Measurements from ENCODE around the gene CNDP1.
"Not testable (repeated sequence)": the region's sequence is repeated elsewhere in the genome, so short reads cannot be mapped to it uniquely, and the experiment has no call there.

CNDP1 gene

DNA sequence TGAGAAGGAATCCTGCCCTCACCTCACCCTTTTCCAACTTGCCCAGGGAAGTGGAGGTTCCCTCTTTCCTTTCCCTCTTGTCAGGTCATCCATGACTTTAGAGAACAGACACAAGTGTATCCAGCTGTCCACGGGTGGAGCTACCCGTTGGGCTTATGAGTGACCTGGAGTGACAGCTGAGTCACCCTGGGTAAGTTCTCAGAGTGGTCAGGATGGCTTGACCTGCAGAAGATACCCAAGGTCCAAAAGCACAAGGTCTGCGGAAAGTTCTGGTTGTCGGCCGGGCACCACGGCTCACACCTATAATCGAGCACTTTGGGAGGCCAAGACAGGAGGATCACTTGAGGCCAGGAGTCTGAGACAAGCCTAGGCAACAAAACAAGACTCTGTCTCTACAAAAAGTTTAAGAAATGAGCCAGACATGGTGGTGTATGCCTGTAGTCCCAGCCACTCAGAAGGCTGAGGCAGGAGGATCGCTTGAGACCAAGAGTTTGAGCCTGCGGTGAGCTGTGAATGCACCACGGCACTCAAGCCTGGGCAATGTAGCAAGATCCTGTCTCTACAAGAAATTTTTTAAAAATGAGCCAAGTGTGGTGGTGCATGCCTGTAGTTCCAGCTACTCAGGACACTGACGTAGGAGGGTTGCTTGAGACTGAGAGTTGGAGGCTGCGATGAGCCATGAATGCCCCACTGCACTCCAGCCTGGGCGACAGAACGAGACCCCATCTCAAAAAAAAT, 14.0 kb upstream of the CNDP1 start:
- DNase-seq (ENCODE audit: low spot score) = no peak

DNA sequence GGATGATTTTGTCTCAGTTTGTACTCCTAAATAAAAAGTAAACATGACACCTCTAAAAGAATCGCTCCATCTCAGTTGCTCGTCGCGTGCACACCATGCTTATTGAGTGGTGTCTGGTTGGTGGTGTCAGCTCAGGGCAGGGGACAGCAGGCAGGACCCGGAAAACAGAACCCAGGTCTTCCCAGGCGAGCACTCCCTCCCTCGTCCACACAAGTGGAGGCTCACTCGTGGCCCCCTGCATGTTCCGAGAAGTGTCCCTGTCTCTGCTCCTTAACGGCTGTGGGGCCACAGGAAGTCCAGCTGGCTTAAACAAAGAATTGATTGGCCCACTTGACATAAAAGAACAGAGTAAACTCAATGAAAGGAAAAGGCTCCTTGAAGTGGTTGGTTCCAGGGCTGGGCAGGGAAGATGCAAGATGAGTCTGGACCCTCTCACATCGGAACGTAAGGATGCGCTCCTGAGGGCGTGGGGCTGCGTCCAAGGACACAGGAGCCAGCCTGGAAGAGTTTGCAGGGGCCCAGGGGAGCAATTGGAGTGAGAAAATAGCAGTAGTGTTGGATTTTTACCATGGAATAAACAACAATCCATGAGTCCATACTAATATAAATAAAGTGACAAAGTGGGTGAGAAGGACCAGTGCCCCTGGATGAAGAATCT, 13.1 kb upstream of the CNDP1 start:
- DNase-seq (ENCODE audit: low spot score) = no peak

DNA sequence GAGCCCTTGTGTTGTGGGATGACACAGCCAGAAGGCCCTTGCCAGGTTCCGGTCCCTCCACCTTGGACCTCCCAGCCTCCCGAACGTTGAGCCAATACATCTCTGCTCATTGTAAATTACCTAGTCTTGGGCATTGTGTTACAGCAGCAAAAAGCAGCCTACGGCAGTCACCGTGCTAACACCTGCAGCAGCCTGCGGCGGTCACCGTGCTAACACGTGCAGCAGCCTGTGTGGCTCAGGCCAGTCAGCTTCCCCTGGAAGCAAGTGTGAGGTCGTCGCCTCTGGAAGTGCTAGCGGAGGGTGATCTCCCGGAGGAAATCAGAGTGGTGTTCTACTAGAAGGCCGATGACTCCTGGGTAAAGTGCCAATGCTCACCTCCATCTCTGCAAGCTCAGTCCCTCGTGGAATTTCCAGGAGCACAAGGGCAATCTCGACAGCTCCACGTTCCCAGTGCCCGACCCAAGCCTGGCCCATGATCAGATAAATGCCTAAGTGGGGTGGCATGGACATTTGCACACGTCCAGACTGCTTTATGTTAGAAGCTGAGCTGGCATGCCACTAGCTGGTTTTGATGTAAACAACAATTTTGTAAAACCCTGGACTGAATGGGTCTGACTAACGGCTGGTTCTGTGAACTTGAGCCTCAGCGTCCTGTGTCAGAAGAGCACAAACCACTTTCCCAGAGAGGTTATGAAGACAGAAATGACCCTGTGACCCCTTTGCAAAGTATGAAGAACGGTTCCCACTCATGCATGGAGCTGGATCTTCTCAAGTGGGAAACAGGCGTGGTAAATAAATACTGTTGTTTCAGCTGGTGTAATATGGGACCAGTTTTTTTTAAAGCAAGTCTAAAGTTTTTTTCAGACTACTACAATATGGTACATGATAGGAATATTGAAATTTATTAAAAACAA, 11.4 kb upstream of the CNDP1 start:
- DNase-seq (ENCODE audit: low spot score) = no peak

DNA sequence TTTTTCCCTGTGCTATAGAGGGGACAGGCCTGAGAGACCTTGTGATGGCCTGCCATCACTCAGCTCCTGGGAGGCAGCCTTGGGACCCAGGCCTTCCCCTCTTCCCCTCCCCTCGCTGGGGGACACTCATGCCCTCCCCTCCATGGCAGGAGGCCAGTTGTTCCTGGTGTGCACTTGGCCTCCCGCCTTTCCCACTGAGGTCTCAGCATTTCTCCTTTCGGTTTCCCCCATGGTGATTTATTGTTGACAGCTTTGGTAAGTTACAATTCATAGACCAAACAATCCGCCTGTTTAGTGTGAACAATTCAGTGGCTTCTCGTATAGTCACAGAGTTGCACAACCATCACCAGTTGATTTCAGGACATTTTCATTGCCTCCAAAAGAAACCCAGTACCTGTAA, 10.2 kb upstream of the CNDP1 start:
- DNase-seq (ENCODE audit: low spot score) = no peak

DNA sequence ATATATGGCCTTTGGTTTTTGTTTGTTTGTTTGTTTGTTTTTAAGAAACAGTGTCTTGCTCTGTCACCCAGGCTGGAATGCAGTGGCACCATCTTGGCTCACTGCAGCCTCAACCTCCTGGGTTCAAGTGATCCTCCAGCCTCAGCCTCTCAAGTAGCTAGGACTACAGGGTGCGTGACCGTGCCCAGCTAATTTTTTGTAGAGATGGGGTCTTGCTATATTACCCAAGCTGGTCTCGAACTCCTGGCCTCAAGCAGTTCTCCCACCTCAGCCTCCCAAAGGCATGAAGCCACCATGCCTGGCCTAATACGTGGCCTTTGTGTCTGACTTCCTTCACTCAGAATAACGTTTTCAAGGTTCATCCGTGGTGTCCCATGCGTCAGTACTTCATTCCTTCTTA, 9.4 kb upstream of the CNDP1 start:
- DNase-seq (ENCODE audit: low spot score) = not testable (repeated sequence)

DNA sequence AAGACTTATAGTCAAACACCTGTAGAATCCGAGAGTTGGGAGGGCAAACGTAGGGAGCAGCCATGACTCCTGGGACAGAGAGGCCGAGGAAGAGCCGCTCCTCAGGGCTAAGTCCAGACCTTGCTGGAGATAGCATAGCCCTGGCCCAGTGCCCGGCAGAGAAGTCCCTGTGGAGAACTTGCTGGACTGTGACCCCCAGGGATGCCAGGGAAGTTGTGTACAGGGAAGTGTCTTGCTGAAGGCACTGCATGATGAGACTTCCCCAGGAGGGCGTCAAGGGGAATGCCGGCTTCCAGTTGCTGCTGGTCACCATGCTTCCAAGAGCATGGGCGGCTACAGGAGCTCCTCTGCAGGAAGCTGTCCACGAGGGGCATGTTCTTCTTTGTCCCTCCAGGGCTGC, 8.6 kb upstream of the CNDP1 start:
- no peak for DNase-seq (ENCODE audit: low spot score)

DNA sequence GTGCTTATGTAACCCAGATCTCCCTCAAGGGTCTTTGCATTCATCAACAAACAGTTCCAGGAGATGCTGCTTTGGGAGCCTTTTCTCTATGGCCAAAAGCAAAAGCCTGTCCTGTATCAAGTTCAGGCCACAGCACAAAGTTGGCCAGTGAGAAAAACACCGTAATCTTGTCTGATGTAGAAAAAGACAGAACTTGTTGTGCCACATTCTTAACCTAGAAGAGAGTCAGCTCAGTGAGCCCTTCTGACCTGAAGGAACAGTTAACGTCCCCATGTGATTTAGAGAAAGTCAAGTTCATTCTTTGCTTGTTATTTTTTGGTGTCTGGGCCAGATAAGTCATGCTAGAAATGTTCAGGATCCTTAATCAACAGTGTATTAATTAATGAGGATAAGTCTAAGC, 7.8 kb upstream of the CNDP1 start:
- DNase-seq (ENCODE audit: low spot score) = no peak

DNA sequence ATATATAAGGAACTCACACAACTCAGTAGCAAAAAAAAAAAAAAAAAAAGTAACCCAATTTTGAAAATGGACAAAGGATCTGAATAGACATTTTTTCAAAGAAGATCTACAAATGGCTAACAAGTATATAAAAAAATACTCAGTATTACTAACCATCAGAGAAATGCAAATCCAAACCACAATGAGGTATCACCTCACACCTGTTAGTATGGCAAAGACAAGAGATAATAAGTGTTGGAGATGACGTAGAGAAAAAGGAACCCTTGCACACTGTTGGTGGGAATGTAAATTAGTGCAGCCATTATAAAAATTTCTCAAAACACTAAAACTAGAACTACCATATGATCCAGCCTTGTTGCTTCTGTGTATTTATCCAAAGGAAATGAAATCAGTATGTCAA, 5.8 kb upstream of the CNDP1 start:
- DNase-seq (ENCODE audit: low spot score) = no peak

DNA sequence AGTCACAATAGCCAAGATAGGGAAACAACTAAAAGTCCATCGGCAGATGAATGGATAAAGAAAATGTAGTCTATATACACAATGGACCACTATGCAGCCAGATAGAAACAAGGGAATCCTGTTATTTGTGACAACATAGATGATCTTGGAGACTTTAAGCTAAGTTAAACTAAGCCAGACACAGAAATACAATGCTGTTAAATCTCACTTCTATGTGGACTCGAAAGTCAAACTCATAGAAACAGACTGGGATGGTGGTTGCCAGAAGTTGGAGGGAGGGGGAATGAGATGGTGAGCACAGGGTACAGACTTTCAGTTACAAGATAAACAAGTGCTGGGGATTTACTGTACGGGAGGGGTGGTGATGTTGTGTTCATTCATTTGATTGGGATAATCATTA, 5.4 kb upstream of the CNDP1 start:
- no peak for DNase-seq (ENCODE audit: low spot score)

DNA sequence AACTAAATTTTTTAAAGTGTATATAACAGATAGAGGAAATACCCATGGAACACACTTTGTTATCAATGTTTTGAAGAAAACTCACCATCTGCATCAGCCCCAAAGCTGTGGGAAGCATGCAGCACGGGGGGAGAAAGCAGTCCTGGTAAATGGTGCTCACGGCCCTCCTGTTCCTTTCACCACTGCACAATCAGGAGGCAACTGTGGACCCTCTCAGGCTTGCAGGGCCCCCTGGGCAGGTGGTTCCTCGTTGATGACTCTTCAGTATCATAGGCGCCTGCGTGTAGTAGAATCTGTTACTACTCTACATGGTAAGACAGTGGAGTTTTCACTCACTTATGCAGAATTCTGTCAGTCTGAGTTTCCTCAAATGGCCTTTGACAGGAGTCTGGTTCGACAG, 4.9 kb upstream of the CNDP1 start:
- no peak for DNase-seq (ENCODE audit: low spot score)

DNA sequence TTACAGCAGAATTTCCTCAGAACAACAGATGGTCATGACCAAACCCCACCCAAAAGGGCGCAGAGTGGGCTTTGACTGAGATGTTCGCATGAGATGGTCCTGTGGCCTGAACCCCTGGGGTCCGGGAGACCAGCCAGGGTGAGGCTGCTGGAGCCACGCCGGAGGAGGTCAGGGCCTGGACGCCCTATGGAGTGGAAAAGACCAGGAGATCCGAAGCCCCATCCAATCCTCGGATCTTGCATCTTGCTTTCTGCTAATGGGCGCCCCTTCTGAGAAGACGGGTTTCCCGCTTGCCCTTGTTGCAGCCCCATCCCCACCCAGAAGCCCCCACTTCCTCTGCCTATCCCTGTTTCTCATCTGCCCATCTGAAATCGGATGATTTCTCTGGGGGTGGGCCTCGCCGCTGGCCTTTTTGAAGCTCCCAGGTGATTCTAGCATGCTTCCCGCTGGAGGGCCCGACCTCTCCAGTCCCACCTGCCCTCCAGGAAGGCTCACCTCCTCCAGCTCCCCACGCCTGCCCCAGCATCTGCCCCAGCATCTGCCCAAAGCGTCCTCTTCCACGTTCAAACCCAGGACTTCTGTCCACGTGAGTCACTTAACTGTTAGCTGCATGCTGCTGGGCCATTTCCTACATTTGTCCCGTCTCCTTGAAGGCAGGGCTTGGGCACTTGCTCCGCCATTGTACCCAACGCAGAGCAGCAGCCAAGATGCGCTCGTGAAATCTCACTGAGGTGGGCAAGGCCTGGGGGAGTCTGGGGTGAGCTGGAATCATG, 4.3 kb upstream of the CNDP1 start:
- DNase-seq (ENCODE audit: low spot score) = no peak

DNA sequence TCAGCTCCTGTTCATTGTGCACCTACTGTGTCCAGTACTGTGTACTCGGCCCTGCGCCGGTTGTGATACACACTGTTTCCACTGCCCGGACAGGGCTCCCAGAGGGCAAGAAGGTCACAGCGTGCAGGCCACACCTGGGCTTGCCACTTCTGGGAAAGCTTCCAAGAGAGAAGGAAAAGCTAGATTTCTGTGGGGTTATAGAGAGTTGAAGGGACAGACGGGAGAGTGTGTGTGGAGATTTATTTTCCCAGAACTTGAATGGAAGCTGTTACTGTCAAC, 3.8 kb upstream of the CNDP1 start:
- no peak for DNase-seq (ENCODE audit: low spot score)

DNA sequence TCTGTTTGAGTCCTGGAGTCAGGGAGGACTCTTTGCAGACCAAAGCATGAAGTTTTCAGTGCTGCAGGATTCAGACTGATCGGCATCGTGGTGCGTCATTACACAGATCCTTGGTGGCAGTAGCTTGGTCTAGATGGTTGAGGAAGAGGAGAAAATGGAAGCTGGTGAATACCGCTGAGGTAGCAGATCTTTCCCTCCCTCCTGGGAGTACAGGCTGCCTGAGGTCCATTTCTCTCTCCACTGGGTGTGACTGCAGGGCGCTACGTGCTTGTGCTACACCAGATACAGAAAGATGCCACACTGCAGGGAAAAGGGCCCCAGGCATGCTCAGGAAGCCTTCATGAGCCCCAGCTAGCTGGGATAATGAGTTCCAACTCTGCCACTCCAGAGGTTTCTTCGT, 3.3 kb upstream of the CNDP1 start:
- no peak for DNase-seq (ENCODE audit: low spot score)

DNA sequence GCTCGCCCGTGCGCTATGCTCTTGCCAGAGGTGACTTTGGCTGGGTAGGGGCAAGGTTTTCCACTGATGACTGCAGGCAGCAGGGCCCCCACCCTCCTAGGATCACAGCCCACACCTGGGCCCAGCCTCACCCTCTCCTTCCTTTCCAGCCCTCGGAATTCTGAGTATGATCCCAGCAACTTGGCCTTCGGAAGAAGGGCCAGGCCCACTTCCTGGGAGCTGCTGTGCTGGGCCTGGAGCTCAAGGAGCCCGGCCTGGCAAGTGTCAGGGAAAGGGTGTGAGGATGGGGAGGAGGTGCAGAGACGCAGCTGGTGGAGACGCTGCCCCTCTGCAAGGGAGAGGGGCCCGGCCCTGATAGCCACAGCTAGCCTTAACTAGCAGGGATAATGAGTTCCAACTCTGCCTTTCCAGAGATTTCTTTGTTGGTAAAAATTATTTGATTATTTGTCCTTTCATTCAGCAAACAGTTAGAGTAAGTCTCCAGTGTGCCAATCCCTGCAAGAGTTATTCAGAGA, 1.7 kb upstream of the CNDP1 start:
- no peak for DNase-seq (ENCODE audit: low spot score)

DNA sequence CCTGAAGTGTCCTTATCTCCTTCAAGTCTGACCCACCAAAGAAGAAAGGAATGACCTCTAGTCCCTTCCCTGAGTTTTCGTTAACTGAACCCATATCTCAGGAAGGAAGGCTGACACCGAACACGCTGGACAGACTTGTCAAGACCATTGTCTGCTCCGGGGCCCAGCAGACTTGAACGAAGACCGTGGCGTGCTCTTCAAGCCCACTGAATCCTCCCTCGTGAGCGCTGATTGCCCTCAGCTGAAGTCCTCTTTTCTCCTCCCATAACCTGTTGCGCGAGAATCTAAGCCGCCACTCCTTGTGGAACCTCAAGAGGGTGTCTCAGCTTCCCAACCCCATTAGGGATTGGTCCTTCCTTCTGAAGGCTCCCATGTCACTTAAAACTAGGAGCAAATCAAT, 634 bp upstream of the CNDP1 start:
- DNase-seq (ENCODE audit: low spot score) = no peak

DNA sequence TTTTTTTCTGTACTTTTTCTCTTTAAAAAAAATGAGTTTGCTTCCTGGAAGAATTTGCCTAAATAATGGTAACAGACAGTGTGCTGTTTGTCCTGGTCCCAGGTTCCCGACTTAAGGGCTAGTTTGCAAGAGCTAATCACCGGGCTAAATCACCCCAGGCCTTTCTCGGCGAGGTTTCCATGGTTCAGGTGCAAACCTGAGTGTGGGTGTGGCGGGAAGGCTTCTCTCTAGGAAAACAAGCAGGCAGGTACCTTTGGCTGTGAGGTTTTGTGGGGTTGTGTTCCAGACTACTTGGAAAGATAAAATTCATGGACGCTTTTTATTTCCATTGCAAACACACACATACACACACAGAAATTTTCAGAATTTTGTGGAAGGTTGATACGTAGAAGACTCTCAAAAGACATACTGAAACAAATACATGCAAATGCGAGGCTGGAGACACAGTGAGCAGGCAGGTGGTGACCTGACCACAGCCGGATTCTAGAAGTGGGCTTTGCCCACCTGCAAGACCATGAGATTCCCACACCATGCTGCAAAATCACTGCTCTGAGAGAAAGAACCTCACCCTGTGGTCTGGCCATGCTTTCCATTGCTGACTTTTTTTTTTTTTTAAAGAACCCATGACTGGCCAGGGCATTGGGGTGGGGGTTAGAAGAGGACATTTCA, 815 bp downstream of the CNDP1 start:
- DNase-seq (ENCODE audit: low spot score) = no peak

DNA sequence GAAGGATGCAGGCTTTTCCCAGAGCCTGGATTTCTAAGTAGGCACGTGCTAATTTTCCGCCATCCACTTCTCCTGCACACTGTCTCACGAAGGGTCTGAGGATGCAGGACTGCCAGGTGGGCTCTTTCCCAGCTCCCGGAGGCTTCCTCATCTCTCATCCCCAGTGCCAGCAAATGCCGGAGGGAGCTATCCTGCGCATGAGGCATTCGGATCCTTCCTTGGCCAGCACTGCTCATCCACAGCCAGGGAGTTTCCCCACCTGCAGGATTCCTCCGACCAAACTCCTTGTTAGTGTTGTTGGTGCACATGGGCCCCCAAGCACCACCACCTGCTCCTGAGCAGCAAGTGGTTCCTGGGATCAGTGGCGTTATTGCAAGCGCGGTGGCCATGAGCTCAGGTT, 5.0 kb downstream of the CNDP1 start:
- no peak for DNase-seq (ENCODE audit: low spot score)

DNA sequence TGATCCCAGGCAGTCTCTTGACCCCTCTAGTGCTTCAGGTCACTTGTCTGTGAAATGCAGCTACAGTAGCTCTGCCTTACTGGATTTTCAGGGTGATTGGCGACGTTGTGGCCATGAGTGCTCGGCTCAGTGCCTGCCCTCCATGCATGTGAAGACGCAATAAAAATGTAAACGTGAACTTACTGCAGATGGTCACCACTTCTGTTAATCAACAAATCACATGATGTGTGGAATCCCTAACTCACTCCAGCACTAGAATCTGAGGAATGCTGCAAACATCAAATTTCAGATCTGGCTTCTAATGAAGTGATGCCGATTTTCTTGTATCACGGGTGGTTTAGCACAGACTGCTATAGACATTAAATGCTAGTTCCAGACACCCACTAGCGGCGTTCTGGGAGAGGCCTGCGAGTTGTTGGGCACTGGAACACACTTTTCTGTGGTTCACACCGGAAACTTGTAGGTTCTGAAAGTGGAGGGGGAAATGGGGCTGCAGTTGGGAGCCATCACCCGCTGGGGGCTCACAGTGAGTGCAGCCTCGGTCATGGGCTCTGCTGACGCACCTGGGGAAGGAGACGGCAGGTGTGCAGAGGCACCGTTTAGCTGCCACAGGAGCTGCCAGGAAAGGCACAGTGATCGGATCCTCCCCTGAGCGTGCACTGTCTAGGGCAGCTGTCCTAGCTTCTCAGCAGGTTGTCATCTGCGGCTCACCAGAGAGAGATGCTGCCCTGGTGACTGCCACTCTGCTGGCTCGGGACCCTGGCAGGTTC, 6.5 kb downstream of the CNDP1 start:
- DNase-seq (ENCODE audit: low spot score) = no peak

DNA sequence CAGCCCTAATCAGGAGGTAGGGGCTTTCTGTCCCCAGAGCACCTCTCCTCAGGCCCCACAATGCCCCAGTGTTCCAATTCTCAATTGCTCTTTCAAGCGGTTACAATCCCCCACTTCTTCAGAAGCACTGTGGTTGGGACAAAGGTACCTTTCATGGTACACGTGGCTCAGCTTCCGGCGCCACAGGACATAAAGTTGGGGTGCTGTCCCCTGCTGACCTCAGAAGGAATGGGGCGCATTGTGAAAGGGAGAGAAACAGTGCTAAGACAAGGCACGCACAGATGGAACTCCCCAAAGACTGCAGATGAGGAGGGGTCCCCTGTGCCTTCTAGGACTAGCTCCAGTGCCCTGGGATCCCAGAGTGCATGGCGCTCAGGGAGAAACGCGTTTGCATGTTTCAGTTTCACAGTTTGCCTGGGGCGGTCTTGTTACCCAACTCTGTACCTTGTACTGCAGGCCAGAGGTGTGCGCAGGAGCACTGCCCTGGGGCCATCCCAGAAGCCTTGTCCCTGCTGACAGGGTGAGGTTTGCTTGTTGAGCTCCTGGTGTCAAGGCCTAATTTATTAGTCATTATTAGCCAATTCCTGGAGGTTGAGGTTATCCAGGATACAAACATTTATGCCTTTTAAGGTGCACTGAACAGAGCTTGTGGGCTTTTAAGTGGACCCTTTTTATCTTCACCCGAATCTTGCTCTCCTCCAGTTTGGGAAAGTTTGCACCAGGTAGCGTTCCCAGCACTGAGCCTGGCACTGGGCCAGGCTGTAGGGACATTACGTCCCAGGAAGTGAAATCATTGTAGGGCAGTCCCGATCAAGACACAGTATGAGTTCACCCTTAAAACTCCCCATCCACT, 7.6 kb downstream of the CNDP1 start:
- DNase-seq (ENCODE audit: low spot score) = peak; percentile 46

DNA sequence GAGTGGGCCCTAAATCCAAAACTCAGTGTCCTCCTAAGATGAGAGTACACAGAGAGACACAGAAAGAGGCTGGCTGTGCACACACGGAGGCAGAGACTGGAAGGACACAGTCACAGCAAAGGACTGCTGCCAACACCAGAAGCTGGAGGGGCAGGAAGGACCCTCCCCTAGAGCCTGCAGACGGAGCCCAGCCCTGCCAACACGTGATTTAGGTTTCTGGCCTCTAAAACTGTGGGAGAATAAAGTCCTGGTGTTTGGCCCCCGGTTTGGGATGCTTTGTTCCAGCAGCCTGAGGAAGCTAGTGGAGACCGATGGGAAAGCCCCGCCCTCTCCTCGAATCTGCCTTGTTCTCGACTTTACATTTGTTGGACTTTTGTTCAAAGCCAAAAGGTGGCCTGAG, 10.6 kb downstream of the CNDP1 start:
- DNase-seq (ENCODE audit: low spot score) = no peak
